Kasumi-1 (cell line): ENCODE measurements around the gene ZNF10.
A peak's percentile ranks its signal among the peaks of the same experiment; 100 is the strongest.

ENCODE experiments used
- DNase-seq, 2 experiments: peaks; one replicate each; lab custom pipeline; 2025; lab: John Stamatoyannopoulos, UW

ZNF10 gene

GRCh38 chr12:133130038-133130807 is at the start of gene ZNF10, which contains the start of gene ZNF891:
ZNF10 (plus strand) TSS chr12:133130627; CDS start chr12:133144493, 13,866 bp downstream.
ZNF891 (minus strand) TSS chr12:133130274; CDS start chr12:133121918, 8,356 bp downstream.
- DNase-seq = peak; percentile 88 to 89

GRCh38 chr12:133081159-133081780 is 49.2 kb upstream of the ZNF10 start:
- DNase-seq = peak in 1 of 2 experiments; percentile 72

GRCh38 chr12:133083345-133083744 is 47.1 kb upstream of the ZNF10 start:
- DNase-seq = no peak

- DNase-seq = no peak
These were observed 24.8 kb upstream of the ZNF10 start for GRCh38 chr12:133105620-133106019.

- DNase-seq = peak; percentile 7 to 8
These were observed 24.2 kb upstream of the ZNF10 start for GRCh38 chr12:133106253-133106652.

- DNase-seq = no peak
These were observed 23.3 kb upstream of the ZNF10 start for GRCh38 chr12:133107121-133107520.

GRCh38 chr12:133108150-133108549 is 22.3 kb upstream of the ZNF10 start:
- DNase-seq = no peak

- DNase-seq = no peak
These were observed 9.8 kb upstream of the ZNF10 start for GRCh38 chr12:133120385-133121191.

- DNase-seq = no peak
These were observed 5.8 kb upstream of the ZNF10 start for GRCh38 chr12:133124674-133125073.

GRCh38 chr12:133129368-133130037 is 924 bp upstream of the ZNF10 start:
- peak in 1 of 2 experiments; percentile 67 for DNase-seq

GRCh38 chr12:133130808-133131128 is 341 bp downstream of the ZNF10 start:
- DNase-seq = no peak

- no peak for DNase-seq
These were observed 5.3 kb downstream of the ZNF10 start for GRCh38 chr12:133135747-133136146.

- no peak for DNase-seq
These were observed 15.6 kb downstream of the ZNF10 start for GRCh38 chr12:133145981-133146380.

GRCh38 chr12:133156125-133156690 is 25.8 kb downstream of the ZNF10 start:
- DNase-seq = no peak

GRCh38 chr12:133165776-133166175 is 35.3 kb downstream of the ZNF10 start:
- no peak for DNase-seq

GRCh38 chr12:133172491-133172890 is 42.1 kb downstream of the ZNF10 start:
- DNase-seq = no peak

- no peak for DNase-seq
These were observed 44.5 kb downstream of the ZNF10 start for GRCh38 chr12:133174901-133175300.

- no peak for DNase-seq
These were observed 50.2 kb downstream of the ZNF10 start for GRCh38 chr12:133180669-133181068.

GRCh38 chr12:133181238-133181959 is 51.0 kb downstream of the ZNF10 start, which contains the start of gene ZNF268:
ZNF268 (plus strand) TSS chr12:133181495; CDS start chr12:133181998, 503 bp downstream.
- peak; percentile 89 to 90 for DNase-seq

- DNase-seq = no peak
These were observed 59.7 kb downstream of the ZNF10 start for GRCh38 chr12:133190176-133190575.

- no peak for DNase-seq
These were observed 62.4 kb downstream of the ZNF10 start for GRCh38 chr12:133192847-133193246.
